Fibroblast of peridontal ligament (primary cell): ENCODE results near the gene PIGB.
"Not testable (repeated sequence)": the region's sequence is repeated elsewhere in the genome, so short reads cannot be mapped to it uniquely, and the experiment has no call there.

Experiments
- DNase-seq: peaks from one replicate; pipeline ENCODE4 v3.0.0-alpha.2; 2010; ENCODE audit errors: extremely low read depth

Gene PIGB

DNA sequence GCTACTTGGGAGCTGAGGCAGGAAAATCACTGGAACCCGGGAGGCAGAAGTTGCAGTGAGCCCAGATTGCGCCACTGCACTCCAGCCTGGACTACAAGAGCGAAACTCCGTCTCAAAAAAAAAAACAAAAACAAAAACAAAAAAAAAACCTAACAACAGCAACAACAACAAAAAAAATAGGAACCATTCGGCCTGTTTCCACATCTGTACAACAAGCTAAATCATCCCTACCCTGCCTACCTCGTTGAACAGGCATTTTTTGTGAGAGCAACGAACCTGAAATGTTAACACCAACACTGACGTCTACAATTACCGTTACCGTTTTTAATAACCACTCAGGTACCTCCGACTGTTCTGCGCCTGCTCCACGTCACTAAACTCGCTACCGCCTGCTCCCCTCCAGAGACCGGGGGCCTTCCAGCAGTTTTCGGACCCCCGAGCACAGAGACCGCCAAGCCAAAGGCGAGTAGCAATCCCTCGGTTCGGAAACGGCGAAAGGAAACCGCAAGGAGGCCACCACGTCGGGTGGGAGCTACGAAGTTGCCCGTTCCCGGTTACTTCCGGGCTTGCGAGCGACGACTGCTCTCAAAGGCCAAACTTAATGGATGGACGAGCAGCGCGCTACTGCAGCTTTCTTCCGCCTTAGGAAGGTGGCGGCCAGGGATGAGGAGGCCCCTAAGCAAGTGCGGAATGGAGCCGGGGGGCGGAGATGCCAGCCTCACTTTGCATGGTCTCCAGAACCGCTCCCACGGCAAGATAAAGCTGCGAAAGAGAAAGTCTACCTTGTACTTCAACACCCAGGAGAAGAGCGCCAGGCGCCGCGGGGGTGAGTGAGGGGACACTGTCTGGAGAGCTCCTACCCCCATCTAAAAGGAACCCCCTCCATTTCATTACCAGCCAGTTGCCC lies at the start of gene PIGB, which contains the start of gene PIGBOS1:
Gene PIGB, plus strand, starts transcription at position 635 of the 907 bp plus-strand sequence. Its CDS starts 29 bp downstream, at position 664.
Gene PIGBOS1, minus strand, starts transcription at position 536 of the 907 bp plus-strand sequence. CDS start 1,331 bp downstream, outside the sequence.
- DNase-seq = peak; percentile 90

DNA sequence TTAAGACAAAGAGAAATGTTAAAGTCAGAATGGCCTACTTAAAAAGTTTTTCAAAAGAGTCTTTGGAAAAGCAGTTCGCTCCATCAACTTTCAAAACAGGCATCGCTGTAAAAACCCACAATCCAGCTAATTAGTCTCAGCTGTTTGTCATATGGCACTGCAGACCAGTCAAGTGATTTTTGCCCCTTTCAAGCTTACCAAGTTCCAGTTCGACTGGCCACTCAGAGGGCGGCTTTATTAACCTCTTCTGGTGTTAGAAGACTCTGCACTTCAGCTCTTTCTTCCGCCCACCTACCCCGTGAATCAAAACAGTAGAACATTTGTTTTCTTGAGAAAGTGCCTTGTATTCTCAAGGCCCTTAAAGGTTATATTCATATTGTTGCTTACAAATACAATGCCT lies 48.7 kb upstream of the PIGB start:
- peak; percentile 48 for DNase-seq

DNA sequence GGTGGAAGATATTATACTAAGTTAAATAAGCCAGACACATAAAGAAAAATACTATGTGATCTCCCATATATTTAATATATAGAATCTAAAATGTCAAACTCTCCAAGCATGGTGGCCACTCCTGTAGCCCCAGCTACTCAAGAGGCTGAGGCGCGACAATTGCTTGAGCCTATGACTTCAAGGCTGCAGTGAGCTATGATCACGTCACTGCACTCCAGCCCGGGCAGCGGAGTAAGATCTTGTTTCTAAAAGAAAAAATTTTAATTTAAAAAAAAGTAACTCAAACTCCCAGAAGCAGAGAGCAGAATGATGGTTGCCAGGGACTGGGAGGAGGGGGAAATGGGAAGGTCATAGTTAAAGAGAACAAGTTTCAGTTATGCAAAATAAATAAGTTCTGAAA lies 42.7 kb upstream of the PIGB start:
- no peak for DNase-seq

DNA sequence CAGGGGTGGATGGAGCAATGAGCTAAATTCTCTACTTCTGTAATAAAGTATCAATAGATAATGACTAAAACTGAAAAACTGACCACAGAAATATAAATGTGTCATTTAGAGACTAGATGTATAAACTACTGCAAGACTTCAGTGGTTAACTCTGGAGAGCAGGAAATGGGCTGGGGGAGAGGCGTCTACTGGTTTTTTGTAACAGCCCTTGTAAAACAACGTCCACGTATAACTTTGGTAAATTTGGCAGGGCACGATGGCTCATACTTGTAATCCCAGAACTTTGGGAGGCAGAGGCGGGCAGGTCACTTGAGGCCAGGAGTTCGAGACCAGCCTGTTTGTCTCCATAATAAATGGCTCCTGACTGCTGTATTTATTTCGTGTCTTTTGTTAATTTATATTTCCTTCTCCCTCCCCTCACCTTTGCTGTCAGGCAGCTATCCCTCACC lies 41.9 kb upstream of the PIGB start:
- DNase-seq = peak; percentile 25

DNA sequence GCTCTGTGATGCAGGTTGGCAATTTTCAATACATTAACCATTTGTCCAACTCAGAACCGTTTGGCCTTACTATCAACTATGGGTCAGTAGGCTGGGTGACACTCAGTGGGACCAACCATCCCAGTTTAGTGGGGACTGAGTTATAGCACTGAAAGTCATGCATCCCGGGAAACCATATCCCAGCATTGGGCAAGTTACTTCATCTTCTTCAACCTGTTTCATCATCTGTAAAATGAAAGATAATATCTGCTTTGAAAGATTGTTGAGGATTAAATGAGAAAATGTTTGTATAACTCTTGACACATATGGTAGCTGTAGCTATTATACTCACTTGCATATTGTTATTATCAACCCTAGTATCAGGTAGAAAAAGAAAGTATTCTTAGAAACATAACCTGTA lies 41.3 kb upstream of the PIGB start:
- no peak for DNase-seq

DNA sequence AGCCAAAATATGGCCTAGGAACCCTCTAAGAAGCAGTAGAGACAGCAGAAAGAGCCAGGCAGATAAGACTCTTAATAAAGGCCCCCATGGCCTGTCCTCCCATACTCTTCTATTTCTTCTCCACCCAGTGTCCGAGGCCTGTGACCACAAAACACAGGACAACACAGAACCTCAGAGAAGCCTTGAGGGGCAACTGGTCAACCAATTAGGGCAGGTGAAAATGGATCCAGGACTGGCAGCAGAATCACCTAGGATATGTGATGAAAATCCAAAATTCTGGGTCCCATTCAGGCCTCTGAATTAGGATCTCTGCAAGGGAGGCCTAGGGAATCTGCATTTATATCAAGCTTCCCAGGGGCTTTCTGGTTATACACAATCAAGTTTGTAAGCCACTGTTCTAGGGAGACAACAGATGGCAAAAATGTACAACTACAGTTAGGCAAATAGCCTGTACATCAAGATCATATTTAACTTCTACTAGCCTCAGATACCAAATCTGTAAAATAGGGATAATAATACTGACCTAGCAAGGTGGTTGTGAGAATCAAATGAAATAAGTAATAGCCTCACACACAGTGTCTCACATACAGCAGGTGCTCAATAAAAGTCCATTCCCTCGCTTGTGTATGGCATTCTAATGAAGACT lies 39.8 kb upstream of the PIGB start:
- no peak for DNase-seq

DNA sequence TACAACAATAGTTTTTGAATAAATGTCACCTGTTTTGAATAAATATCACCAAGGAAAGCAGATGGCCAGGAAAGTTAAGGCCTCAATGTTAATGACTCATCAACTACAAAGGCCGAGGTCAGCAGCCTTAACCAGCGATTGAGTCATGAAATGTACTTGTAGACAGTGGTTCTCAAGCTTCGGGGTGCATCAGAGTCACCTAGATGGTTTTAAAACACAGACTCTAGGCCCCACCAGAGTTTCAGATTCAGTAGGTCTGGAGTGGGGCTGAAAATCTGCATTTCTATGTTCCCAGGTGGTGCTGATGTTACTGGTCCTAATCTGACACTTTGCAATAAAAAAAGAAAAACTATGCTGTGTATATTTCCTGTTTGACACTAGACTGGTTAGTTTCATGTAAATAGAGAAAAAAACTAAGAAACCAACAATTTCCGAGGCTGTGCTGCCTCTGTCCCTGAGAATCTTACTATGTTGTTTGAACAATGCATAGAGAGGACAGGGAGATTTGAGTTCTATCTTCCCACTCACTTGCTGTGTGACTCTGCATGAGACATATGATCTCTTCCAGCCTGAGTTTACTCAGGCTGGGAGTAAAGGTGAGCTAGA lies 39.2 kb upstream of the PIGB start:
- peak; percentile 85 for DNase-seq

DNA sequence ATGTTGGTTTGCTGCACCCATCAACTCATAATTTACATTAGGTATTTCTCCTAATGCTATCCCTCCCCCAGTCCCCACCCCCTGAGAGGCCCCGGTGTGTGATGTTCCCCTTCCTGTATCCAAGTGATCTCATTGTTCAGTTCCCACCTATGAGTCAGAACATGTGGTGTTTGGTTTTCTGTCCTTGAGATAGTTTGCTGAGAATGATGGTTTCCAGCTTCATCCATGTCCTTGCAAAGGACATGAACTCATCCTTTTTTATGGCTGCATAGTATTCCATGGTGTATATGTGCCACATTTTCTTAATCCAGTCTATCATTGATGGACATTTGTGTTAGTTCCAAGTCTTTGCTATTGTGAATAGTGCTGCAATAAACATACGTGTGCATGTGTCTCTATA lies 38.4 kb upstream of the PIGB start:
- not testable (repeated sequence) for DNase-seq

DNA sequence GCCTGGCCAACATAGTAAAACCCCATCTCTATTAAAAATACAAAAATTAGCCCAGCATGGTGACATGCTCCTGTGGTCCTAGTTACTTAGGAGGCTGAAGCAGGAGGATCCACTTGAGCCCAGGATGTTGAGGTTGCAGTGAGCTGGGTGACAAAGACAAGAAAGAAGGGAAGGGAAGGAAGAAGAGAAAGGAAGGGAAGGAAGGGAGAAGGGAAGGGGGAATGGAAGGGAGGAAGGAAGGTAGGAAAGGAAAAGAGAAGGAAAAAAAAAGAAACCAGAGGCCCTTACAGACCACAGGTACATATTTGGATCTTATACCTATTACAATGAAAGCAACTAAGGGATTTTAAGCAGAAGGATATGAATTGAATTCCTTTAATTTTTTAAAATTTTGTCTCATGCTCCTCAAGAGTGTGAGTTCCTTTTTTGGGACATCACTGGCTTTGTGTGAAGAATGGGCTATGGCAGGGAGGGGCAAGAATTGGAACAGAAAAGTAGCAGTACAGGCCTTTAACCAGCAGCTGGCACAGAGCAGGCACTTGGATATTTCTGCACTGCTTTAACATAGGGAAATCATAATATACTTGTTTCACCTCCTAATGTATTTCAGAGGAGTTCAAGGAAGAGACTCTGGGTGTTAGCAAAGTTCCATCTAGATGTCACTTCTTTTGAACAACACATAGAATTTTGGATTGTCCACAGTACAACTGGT lies 37.3 kb upstream of the PIGB start:
- peak; percentile 30 for DNase-seq

DNA sequence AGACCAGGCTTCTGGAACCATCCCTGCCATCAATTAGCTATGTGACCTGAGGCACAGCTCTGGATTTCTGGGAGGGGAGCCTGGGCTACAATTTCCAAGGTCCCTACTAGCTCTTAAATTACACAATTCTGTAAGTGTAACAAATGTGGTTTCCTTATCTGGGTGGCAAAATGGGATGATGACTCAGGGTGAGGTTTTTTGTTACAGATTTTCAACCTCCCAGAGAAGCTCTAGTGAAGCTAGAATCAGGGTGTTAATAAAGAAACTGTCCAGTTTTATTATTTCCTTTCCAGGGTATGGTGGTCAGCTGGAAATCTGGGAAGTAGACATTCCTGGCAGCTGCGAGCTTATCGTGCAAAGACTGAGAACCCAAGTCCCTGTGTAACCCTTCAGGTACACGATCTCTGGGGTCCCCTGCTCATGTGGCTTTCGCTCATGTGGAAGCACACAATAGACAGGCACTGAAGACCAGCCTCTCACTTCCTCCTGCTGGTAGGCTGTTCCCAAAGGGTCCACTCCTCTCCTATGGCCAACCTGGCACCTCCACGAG lies 36.7 kb upstream of the PIGB start:
- peak; percentile 73 for DNase-seq

DNA sequence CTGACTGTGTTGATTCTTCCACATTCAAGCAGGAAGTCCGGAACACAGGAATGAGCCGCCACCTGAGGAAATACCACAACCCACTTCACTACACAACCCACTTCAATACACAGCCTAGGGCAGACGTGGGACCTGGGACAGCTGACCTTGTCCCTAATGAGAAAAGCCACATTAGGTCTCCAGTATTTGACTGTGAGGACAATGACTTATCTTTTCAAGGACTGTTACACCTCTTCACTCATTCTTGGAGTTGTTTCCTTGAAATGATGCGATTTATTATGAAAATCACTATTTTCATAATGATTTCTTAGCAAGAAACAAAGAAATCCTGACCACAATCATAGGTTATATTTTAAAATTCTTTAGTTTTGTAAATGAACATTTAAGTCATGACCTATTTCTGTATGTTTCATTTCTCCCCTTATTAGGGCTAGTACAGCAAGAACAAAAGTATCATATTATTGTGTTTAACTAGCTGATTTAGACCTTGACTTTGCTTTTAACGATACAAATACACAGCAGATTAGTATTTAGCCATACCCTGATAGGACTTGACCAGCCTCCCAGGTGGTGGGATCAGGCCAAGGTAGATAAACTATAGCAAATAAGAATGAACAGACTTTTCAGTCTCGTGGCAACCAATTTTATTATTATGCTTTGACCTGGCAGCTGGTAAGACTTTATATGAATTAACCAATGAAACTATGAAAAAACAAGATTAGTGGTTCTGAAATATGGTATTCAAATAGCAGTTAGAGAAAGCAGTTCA lies 35.5 kb upstream of the PIGB start:
- DNase-seq = no peak

DNA sequence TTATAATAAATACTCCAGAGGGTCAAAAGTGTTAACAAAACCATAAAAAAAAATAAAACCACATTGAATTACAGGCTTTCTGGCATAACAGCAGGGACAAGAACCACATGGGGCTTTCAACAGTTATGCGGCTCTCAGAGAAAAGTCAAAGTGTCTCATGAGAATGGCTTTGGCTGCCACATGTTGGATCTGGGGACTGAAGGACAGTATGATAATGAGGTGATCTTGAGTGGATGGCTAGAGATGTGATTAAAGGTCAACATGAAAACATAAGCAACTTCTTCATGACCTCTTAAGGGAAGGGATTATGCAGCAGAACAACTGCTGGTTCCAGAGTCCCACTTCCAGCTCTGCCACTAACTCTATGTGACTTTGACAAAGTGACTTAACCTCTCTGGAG lies 34.6 kb upstream of the PIGB start:
- no peak for DNase-seq

DNA sequence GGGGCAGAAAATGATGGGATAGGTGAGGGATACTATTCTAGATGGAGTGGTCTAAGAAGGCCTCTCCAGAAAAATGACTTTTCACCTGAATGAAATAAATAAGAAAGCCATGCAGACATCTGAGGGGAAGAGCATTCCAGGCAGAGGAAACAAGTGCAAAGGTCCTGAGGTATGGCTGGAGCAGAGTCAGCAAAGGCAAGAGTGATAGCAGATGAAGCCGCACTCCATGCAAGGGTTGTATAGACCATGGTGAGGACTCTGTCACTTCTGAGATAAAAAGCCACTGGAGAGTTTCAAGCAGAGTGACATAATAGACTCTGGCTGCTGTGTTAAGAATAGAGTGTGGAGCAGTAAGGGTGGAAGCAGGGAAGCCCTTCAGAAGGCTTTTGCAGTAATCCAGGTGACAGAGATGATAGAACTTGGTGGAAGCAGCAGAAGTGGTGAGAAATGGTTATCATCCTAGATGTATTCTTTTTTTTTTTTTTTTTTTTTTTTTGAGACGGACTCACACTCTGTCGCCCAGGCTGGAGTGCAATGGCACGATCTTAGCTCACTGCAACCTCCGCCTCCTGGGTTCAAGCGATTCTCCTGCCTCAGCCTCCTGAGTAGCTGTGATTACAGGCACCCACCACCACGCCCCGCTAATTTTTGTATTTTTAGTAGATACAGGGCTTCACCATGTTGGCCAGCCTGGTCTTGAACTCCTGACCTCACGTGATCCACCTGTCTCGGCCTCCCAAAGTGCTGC lies 32.4 kb upstream of the PIGB start:
- DNase-seq = not testable (repeated sequence)

DNA sequence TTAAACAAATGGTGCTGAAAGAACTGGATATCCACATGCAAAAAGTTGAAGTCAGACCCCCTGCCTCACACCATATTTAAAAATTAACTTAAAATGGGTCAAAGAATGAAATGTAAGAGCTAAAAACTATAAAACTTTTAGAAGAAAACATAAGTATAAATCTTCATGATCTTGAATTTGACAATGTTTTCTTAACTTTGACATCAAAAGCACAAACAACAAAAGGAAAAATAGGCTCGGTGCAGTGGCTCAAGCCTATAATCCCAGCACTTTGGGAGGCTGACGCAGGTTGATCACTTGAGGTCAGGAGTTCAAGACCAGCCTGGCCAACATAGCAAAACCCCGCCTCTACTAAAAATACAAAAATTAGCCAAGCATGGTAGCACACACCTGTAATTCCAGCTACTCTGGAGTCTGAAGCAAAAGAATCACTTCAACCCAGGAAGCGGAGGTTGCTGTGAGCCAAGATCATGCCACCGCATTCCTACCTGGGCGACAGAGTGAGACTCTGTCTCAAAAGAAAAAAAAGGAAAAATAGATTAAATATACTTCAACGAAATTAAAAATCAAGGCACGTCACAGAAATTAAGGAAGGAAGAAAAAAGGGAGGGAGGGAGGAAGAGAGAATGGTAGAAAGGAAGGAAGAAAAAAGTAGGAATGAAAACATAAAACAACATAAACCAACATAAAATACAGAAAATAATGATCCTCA lies 30.9 kb upstream of the PIGB start:
- no peak for DNase-seq

DNA sequence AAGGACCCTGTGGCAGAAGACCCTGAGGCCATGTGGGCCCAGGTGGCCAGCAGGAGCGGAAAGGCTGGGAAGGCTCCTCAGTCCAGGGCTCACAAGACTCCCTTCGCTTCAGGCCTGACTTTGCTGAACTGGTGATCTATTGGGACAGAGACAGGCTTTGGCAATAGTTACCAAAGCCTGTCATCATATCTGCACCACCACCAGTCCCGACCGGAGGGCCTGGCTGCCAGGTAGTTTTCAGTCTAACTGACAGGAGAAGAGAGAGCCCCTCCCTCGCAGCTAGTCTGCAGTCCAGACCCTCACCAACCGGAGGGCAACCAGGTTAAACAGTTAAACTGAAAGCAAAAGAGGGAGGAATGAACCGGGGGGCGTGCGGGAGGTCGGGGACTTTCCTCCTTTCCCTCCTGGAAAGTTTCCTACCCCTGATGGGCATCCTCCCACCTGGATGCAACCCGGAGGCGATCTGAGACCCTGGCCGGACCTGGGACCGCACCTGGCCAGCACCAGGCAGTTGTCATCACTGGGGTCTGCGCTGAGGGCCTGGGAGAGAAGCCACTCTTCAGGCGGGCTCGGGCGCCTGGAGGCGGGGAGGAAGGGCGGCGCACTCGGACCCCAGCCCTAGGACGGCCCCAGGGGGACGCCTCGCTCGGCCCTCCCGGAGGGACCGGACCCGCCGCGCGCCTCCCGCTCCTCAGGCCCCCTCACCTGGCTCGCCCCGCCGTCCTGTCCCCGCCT lies 29.8 kb upstream of the PIGB start:
- DNase-seq = peak; percentile 60

DNA sequence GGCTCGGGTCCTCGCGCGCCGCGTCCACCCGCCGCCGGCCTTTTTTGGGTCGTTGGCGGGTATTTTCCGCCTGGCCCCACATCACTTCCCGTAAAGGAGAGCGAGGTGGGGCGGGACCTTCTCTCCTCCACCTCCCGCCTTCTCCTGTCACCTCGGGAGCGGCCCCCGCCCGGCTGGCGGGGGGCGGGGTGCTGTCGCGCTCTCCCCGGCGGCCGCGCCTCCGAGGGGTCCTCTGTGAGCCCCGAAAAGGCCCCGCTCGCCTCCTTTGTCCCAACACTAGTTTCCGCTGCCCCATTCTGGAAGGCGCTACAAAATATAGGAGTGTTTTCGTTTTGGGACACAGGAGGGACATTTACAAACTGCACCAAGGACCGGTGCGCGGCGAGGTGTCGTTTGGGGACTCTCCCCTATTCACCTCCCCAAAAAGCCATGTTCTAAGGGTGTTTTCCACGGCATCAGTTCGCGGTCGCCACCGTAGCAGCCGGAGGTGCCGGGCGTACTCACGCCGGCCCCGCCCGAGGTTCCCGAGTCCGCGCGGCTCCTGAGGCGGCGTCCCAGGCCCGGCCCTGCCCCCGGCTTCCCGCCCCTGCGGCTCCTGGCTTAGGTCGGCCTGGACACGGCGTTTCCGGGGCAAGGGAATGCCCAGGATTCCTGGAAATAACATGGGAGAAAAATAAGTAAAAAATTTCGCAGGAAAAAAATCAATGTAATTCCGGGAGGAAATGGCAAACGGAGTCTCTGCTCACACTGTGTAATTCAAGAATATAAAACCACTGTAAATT lies 29.1 kb upstream of the PIGB start, which contains the start of gene RAB27A:
Gene RAB27A, minus strand, starts transcription at position 68 of the 782 bp plus-strand sequence. CDS start 54,879 bp downstream, outside the sequence.
- no peak for DNase-seq

DNA sequence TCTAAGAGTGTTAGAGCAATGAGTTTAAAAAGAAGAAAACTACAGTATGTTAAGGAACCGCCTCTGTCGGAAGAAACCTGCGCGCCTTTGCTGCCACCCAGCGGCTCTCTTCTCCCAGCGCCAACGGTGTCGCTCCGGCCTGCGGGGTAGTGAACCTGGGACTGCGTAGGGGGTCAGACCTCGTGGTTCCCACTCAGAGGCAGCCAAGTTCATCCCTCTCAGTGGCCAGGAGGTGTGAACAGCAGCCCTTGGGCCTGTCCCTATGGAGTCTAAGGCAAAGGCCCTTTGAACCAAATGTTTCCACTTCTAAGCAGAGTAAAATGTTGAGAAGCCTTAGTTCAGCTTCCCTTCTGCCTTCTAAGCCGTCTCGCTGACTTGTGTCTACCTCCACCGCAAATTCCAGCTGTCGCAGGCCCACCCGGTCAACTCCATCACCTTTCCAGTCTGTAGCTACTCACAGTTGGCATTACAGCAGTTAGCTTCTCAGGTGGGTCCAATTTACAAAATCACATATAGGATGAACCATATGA lies 28.4 kb upstream of the PIGB start:
- DNase-seq = peak; percentile 81
